HCEC 1CT (cell line): ENCODE data around the gene OR6Q1.

ENCODE experiments used
- DNase-seq: peaks from one replicate; pipeline ENCODE4 v3.0.0-alpha.2; 2017

The OR6Q1 gene

DNA sequence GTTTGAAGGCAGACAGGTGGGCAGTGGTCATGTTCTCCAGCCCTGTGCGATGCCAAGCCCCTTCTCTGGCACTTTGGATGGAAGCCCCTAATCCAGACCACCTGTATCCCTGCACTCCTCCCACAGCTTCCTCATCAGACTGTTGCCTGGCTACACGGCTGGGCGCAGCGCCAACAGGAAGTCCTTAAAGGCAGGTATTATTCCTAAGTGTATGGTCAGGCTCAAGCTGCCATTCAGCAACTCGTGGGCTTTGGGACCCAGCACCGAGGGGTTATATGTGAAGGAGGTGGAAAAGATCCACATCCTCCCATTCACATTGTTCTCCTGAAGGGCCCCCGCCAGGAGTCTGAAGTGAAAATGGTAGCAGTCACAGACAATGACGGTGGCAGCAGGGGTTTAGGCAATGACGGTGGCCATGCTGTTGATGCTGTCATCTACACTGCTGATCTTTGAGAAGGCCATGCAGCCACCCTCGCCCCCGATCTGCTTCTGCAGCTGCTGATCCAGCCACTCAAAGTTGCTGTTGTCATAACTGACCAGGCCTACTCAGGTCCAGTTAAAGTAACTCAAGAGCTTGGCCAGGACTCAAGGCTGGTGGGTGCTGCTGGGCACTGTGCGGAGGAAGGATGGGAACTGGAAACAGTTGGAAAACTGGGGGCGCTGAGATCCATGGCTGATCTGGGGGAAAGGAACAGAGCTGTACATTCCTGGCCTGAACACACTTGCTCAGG is 27.7 kb downstream of the OR6Q1 start:
- no peak for DNase-seq

DNA sequence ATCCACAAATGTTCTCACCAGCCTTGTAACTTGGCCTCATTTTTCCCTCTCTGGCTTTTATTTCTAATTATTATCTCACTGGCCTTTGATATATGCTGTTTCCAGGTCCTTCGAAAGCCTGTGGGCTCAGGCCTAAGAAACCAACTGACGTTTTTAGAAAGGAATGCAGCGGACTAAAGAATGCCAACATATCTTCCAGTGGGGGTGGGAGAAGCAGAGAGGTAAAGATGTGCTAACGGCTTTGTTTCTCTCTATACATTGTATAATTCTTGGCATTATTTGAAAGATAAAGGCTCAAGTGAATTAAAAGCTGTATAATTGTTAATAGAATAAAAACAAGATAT is 28.2 kb downstream of the OR6Q1 start:
- peak; percentile 88 for DNase-seq

DNA sequence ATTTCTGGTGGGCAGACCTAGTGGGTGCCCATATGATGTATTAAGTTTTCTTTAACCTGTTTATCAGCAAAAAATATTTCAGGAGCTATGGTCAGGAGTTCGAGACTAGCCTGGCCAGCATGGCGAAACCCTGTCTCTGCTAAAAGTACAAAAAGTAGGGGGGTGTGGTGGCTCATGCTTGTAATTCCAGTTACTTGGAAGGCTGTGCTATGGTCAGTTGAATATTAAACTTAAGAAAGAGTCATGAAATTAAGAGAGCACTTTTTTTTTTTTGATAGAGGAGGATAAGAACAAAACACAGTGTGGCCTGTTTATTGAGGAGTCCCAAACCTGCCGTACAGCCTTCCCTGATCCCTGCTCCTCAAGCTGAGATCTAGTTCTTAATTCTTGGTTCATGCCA is 29.8 kb downstream of the OR6Q1 start:
- no peak for DNase-seq

DNA sequence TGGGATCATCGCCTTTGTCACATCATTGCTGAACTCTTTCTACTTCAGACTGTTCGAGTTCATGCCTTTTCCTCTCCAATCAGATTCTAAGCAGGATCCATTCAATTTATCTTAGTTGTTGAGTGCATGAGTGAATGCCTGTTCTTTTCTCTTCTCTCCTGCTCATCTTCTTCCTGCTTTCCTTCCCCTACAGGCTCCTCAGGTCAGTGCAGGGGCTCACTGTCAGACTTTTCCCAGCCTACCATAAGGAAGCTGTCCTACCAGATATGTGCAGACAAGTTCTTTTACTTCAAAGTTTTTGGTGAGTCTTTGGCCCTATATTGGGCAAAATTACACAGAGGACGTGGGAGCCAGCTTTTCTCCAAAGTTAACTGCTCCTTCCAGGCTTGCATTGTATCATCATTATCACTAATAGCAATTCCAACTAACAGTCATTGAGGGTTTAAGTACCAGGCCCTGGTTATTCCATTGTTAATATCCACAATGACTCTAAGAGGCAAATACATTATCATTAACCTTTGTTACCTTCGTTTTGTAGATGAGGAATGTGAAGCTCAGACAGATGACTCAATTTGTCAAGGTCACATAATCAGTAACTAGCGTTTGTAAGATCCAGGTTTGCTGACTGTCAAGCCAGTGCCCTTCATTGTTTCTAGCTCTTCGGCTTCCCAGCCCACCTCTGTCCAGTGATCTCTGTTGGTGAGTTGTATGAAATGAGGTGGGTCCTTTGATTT is 30.4 kb downstream of the OR6Q1 start:
- peak; percentile 60 for DNase-seq

DNA sequence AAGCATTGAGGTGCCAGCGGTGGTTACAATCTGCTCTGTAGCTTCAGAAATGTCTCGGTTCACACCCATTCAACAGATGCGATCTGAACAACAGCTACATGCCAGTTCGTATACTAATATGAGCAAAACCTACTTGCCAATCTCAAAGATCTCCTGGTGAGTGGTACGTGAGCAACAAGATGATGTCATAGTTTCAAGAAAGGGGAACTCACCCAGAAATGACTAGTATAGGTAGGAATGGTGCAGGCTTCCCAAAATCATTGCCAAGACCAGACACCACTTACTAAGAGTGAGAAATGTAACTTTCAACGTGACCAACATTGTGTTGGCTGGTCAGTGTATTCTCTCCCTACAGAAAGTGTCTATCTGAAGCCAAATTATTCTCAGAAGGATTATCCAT is 31.1 kb downstream of the OR6Q1 start:
- DNase-seq: peak; percentile 97

DNA sequence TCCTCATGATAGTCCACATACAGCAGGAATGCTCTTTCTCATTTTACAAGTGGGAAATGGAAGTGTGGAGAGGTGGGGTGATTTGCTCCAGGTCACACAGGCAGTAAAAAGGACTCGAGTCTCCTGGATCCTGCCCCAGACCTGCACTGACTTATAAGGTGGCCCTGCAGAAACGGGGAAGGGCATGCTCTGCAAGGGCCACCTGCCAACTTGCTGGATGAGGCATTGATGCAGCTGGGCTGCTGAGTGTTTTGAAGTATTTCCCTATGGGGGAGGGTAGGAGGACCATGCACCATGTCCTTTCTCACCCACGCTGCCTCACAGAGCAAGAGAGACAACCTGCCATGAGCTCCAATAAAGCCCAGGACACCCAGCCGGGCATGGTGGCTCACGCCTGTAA is 36.9 kb downstream of the OR6Q1 start:
- DNase-seq: peak; percentile 19

DNA sequence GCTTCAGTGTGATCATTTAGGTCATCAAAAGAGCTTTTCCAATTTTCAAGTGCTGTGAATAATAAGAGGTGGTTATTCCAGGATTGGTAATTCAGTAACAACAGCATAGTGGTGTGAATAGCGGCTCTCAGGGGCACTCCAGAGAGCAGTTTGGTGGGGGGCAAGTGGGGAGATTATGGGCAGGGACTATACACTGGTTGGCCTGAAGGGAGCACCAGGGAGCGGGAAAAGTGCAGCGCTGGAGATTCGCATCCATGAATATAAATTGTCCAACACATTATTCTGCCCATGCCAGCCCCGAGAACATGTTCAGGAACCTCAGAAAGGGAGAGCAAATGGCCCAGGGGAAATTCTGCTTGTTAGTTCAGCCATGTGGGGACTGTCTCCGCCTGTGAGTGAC is 37.9 kb downstream of the OR6Q1 start:
- DNase-seq: no peak

DNA sequence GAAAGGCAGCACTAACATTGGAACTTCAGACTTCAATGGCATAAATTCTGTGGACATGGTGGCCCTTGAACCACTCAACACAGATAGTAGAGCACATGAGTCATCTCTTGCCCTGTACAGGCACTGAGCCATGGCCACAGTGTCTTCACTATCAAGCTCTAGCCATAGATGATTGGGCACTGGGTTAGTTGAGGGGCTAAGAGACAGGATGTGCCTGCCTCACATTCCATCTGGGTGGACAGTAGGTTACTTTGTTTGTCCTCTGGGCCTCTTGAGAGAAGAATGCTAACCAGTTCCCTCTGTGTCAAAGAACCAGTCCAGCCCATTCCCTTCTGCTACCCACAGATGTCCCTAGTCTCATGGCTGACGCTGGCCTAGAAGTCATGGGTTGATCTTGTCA is 39.8 kb downstream of the OR6Q1 start:
- no peak for DNase-seq

DNA sequence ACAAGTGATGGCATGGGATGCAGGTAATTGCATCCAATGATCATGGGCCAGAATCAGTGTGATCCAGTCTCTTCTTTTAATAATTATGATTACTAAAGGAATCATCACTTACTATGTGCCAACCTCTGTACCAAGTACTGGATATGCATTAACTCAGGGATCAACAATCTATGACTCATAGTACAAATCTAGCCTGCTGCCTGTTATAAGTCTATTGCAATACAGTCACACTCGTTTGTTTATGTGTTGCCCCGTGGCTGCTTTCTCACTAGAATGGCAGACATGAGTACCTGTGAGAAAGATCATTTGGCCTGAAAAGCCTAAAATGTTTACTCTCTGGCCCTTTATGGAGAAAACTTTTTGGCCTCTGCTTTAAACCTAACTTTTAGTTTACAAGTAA is 45.0 kb downstream of the OR6Q1 start:
- peak; percentile 92 for DNase-seq
